Keratinocyte (primary cell): ENCODE data around the gene HDAC5. TPM values are rescaled to one million over a fixed set of nuclear protein-coding genes. Genes with fewer than 3 reads are reported as not detected.

Source experiments
- DNase-seq: peaks from one replicate; pipeline ENCODE4 v3.0.0-alpha.2; 2011; ENCODE audit warnings: low read depth, missing footprints, low spot score
- FAIRE-seq: peaks from 2 replicates; lab custom pipeline; 2011; peaks lifted over from hg19 to GRCh38; lab: Jason Lieb, UNC
- H2AFZ ChIP-seq: 2 replicates; pipeline ENCODE4 v1.6.0; 2012; ENCODE audit warnings: low read length, control low read depth, inconsistent platforms; ENCODE audit not compliant: control insufficient read depth
- H3K27ac ChIP-seq: 2 replicates; pipeline ENCODE4 v1.5.1; 2011; ENCODE audit warnings: low read length; ENCODE audit not compliant: control insufficient read depth, insufficient read depth
- H3K27me3 ChIP-seq: 3 replicates; pipeline ENCODE4 v1.6.0; 2011; ENCODE audit warnings: low read length; ENCODE audit not compliant: control insufficient read depth, insufficient read depth; ENCODE audit errors: extremely low read depth
- H3K36me3 ChIP-seq, 2 experiments: 2 replicates in 1 of 2; 3 replicates in 1 of 2; pipeline ENCODE4 v1.5.1; 2011; ENCODE audit warnings: low read length in 2 of 2, mild to moderate bottlenecking in 1 of 2; ENCODE audit not compliant: control insufficient read depth in 2 of 2, insufficient read depth in 2 of 2; ENCODE audit errors: extremely low read depth in 1 of 2
- H3K4me1 ChIP-seq: 3 replicates; pipeline ENCODE4 v1.5.1; 2011; ENCODE audit warnings: low read length; ENCODE audit not compliant: control insufficient read depth, insufficient read depth; ENCODE audit errors: extremely low read depth
- H3K4me2 ChIP-seq: 3 replicates; pipeline ENCODE4 v1.6.0; 2011; ENCODE audit warnings: low read depth, low read length; ENCODE audit not compliant: control insufficient read depth, insufficient read depth; ENCODE audit errors: extremely low read depth
- H3K4me3 ChIP-seq, 3 experiments: fragments of 200-600 bp in 1 of 3; sonication (generic) in 1 of 3; 2 replicates in 2 of 3; 3 replicates in 1 of 3; pipeline ENCODE4 v1.5.1; 2011 to 2016; ENCODE audit warnings: low read length in 3 of 3, mild to moderate bottlenecking in 3 of 3, control low read depth in 2 of 3, inconsistent platforms in 1 of 3, low read depth in 1 of 3, mixed read lengths in 1 of 3, mixed run types in 1 of 3, moderate library complexity in 1 of 3; ENCODE audit not compliant: control insufficient read depth in 2 of 3, insufficient read depth in 2 of 3; ENCODE audit errors: extremely low read depth in 1 of 3
- H3K79me2 ChIP-seq: 2 replicates; pipeline ENCODE4 v1.6.0; 2012; ENCODE audit warnings: low read length; ENCODE audit not compliant: control insufficient read depth, insufficient read depth
- H3K9ac ChIP-seq: 3 replicates; pipeline ENCODE4 v1.6.0; 2011; ENCODE audit warnings: low read length; ENCODE audit not compliant: control insufficient read depth, insufficient read depth; ENCODE audit errors: extremely low read depth
- H3K9me1 ChIP-seq: 3 replicates; pipeline ENCODE4 v1.6.0; 2011; ENCODE audit warnings: low read length; ENCODE audit not compliant: control insufficient read depth, insufficient read depth; ENCODE audit errors: extremely low read depth
- H3K9me3 ChIP-seq: 2 replicates; pipeline ENCODE4 v1.5.1; 2012; ENCODE audit warnings: low read depth, low read length; ENCODE audit not compliant: control insufficient read depth
- H4K20me1 ChIP-seq: 3 replicates; pipeline ENCODE4 v1.6.0; 2011; ENCODE audit warnings: low read length; ENCODE audit not compliant: control insufficient read depth, insufficient read depth; ENCODE audit errors: extremely low read depth
- CTCF ChIP-seq, 3 experiments: IDR thresholded peaks in 1 of 3; conservative IDR thresholded peaks in 1 of 3; optimal IDR thresholded peaks in 1 of 3; 2 replicates in 2 of 3; 3 replicates in 1 of 3; pipeline versions ENCODE3 to v1.5.1; 2011; ENCODE audit warnings: low read length in 3 of 3, mild to moderate bottlenecking in 3 of 3, moderate library complexity in 2 of 3, control low read depth in 1 of 3, inconsistent platforms in 1 of 3; ENCODE audit not compliant: insufficient read depth in 2 of 3; ENCODE audit errors: extremely low read depth in 1 of 3
- EZH2 ChIP-seq: IDR thresholded peaks from one replicate; pipeline ENCODE4 v1.6.1; 2012; ENCODE audit warnings: inconsistent platforms, mild to moderate bottlenecking, low read length, moderate library complexity
- dilution Hi-C: fragments of 300-500 bp; cut with MboI; formaldehyde crosslinking; loops from one replicate; pipeline ENCODE4 v1.7.0; 2020; ENCODE audit warnings: low sequenced_read_pairs; ENCODE audit not compliant: extremely low pct_ligation_motif_present
- polyA plus RNA-seq, 5 experiments: library from polyadenylated mRNA; depleted of rRNA in 3 of 5; stranded (reverse) in 3 of 5; stranded (forward) in 1 of 5; unstranded in 1 of 5; fragments of >200 nt; gene quantifications; 1 replicate in 1 of 5; 2 replicates in 3 of 5; 3 replicates in 1 of 5; pipeline versions ENCODE4 v1.2.1 to v1.2.3, GENCODE V29; 2011 to 2012; ENCODE audit warnings: missing spikeins in 2 of 5, low read depth in 1 of 5, low replicate concordance in 1 of 5

Gene HDAC5
- polyA plus RNA-seq, 1 donor (not counting 4 experiments of a cell fraction or from before 2014, with no cell fraction given) = 4.5 TPM

- H3K27ac ChIP-seq = no peak overlapping the region
- dilution Hi-C loops = no loop called here
- no peak overlapping the region for H2AFZ ChIP-seq
- H3K9me3 ChIP-seq = no peaks in the 10 kb centered on the region
- no peak for FAIRE-seq
- peaks cover 21% of the 10 kb centered on the region for H3K4me1 ChIP-seq
- peaks cover 8% of the 10 kb centered on the region for H4K20me1 ChIP-seq
- peaks cover 8% of the 10 kb centered on the region in 2 experiments for H3K36me3 ChIP-seq
- H3K9ac ChIP-seq = no peak overlapping the region
- no peak overlapping the region for H3K4me3 ChIP-seq
- no peaks in the 10 kb centered on the region for H3K9me1 ChIP-seq
- H3K79me2 ChIP-seq = peaks cover 72% of the 10 kb centered on the region
- H3K4me2 ChIP-seq = no peak overlapping the region
- no peak for DNase-seq
- TF ChIP-seq CTCF (optimal IDR thresholded peaks at IDR 0.05 in 1 of 3, IDR thresholded peaks at IDR 0.05 in 1 of 3, conservative IDR thresholded peaks at IDR 0.05 in 1 of 3; ENCODE audit: extremely low read depth in 1 of 3, insufficient read depth in 2 of 3, low read length in 3 of 3) (no peak), EZH2 (no peak)
- no peaks in the 10 kb centered on the region for H3K27me3 ChIP-seq
Measured at GRCh38 chr17:44045486-44045885, 78.0 kb downstream of the HDAC5 start.

GRCh38 chr17:44044071-44044470, 79.4 kb downstream of the HDAC5 start:
- Histone ChIP-seq H3K4me2 (no peak overlapping the region), H3K79me2 (peaks cover 65% of the 10 kb centered on the region), H3K4me3 (no peak overlapping the region), H3K4me1 (peaks cover 30% of the 10 kb centered on the region), H3K36me3 (peaks cover 2 to 7% of the 10 kb centered on the region in 2 experiments), H3K27me3 (no peaks in the 10 kb centered on the region), H3K9ac (no peak overlapping the region), H3K9me3 (no peaks in the 10 kb centered on the region), H3K9me1 (no peaks in the 10 kb centered on the region), H3K27ac (no peak overlapping the region), H4K20me1 (peaks cover 8% of the 10 kb centered on the region), H2AFZ (no peak overlapping the region)
- dilution Hi-C loops = no loop called here
- no peak for TF ChIP-seq CTCF (optimal IDR thresholded peaks at IDR 0.05 in 1 of 3, IDR thresholded peaks at IDR 0.05 in 1 of 3, conservative IDR thresholded peaks at IDR 0.05 in 1 of 3; ENCODE audit: extremely low read depth in 1 of 3, insufficient read depth in 2 of 3, low read length in 3 of 3)
- no peak for TF ChIP-seq EZH2
- DNase-seq (no peak), FAIRE-seq (no peak)
